GM21737 (cell line): ENCODE measurements around the gene CALD1.
A peak's percentile ranks its signal among the peaks of the same experiment; 100 is the strongest.

Source experiments
- ATAC-seq: cut with Tn5 transposase; IDR thresholded peaks from one replicate; pipeline ENCODE4 v1.9.1; 2021; ENCODE audit warnings: mild to moderate bottlenecking, moderate library complexity; ENCODE audit not compliant: unreplicated experiment

CALD1 gene

DNA sequence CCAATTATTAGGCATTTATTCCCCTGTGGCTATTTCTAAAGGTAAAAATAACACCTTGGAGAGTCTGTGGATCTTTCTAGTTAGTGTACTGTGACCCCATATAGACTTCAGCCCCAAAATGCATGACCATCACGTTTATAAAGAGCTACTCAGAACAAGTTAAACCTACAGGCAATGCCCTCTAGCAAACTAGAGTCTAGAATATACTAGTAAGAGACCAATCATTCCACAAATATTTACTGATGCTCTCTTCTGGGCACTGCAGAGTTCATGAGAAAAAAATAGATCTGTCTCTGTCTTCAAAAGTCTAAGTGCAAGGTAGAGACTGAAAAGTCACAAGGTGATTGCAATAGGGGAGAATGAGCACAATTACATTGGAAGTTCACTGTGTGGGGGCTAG lies 20.5 kb upstream of the CALD1 start:
- no peak for ATAC-seq

DNA sequence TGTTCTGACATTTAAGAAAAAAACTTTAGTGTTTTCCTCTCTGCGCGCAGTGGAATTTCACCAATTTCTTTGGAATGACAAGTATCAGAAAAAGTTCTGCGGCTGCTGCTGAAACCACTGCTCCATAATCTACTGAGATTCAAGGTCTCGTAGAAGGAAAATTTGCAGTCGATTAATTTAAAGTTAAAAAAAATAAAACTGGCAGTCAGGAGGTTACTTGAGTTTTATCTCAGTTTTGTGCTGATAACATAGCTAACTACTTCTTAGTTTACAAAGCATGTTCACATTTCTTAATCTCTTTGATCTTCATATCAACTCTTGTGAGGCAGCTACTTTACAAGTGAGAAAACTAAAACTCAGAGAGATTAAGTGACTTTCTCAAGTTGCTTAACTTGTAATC lies 18.2 kb upstream of the CALD1 start:
- no peak for ATAC-seq

DNA sequence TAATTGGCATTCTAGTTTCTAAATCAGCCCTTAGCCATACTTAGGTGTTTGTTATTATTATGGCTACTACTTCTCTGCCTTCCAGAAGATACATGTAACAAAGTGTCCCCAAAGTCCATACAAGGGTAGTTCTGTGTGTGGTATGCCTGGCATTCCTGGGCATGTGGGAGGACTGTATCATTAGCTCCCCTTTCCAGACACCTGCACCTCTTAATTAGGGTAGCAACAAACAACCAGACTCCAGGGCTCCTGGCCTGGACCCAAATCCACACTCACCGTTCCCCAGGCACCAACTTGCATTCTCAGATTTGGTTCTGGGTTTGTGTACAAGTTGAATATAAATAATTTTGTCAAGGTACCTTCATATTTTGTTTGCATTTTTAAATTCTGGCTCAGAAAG lies 15.5 kb upstream of the CALD1 start:
- ATAC-seq, result no peak

DNA sequence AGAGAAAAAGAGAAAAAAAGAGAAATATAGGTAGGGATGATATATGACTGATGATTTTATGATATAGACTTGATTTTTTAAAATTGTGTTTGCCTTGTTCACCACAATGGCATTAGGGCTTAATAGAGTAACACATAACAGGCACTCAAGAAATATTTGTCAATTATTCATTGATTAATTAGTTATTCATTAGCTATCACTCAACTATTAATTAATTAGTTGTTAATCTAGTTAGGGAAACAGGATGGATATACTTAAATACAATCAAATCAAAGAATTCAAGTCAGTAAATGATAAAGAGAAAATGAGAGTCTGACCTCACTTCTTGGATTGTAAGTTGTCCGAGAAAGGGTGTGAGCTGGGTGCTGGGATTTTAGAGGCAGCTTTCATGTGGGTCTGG lies 15.1 kb upstream of the CALD1 start:
- no peak for ATAC-seq

DNA sequence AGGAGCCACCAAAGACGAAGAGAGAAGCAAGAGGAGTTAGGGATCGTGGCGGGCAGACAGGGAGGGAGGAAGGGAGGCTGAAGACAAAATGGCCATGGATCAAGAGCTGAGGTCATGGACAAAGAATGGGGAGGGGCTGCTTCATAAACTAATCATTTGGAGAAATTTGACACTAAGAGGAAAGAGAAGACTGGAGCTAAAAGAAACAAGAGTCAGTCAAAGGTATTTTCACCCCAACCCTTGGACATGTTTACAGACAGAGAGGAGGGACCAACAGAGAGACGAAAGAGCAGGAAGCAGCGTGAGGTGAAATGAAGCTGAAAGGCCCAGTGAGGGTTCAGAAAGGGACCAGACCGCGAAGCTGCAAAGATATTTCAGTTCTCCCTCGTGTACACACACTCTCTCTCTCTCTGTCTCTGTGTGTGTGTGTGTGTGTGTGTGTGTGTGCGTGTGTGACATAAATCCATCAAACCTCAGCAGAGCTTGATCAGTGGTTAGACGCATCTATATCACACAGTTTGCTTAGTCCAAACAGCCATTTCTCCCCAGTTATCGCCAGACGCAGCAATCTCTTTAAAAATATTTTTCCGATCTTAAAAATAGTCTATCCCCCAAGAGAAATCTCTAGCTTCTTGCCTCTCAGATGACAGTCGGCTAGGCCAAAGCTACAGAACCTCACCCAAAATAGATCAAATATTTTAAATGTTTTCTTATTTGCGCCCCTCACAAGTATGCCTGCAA lies 12.5 kb upstream of the CALD1 start:
- ATAC-seq, result peak; percentile 89

DNA sequence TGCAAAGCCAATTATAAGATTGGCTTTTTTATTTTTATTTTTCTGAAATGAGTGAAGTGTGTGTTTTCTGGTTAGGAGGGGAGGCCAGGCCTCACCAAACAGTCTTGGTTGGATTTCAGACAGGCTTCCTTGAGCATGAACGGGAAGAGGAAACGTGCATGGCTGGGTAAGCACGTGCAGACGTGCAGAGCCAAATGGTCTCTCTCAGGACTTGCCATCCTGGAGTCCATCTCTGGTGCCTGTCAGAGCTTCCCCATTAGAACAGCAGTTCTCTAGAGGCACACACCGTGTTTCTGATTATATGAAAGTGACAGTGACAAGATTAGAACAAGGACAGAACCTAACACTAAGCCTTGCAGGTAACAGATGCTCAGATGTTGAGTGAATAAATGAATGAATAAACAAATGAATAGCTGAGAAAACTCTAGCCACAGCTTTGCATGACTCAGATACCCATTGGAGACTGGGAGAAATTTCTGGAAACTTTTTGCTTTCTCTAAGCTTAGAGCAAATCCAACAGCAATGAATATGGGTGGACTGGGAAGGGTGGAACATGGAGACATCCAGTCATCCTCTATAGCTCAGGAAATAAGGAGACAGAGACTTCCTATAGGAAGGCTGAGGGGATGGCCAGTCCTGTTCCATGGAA lies 11.8 kb upstream of the CALD1 start:
- ATAC-seq, result no peak

DNA sequence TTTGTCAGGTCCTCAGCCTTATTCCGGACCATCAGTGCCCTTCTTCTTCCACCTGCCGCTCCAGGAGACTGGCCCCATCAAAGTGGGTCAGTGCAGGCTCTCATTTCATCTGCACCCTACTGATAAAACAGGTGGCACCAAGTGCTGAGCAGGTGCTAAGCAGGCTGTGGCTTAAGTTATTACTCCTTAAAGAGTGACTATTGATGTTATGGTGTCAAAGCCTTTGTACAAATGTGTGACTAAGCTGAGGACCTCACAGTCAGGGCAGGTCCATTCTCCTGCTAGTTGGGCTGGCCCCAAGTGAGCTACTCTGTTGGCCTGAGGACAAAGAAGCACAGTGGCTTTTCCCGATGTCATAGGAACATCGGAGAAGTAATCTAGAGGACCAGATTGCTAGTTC lies 11.2 kb upstream of the CALD1 start:
- ATAC-seq, result no peak

DNA sequence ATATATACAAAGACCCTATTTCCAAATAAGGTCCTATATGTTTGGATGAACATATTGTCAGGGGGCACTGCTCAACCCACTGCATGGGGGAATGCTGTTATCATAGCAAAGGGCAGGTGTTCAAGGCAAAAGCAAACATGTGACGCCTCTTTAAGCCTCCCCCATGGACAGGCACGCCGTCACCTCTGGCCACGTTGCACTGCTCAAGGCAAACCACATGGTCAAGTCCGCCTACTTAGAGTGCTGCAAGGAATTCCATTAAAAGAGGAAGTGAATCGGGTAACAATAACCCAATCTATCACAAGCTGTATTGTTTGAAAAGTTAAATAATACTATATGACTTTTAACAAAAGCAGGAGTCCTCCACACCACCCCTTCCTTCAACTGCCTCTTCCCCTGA lies 8.8 kb upstream of the CALD1 start:
- ATAC-seq, result no peak

DNA sequence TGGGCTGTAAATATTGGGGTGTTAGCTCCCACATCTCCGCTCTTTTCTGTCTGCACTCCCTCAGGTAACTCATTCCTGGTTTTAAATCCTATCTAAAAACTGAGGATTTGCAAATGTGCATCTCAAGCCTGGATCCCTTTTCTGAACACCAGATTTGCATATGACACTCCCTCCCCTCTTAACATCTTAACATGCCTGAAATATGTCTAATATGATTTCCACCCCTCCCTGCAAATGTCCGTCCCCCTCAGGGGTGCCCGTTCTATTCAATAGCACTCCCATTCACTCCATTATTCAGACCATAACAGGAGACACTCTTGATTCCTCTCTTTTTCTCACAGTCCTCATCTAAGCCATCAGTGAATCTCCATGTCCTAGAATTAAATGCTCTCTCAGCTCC lies 8.3 kb upstream of the CALD1 start:
- no peak for ATAC-seq

DNA sequence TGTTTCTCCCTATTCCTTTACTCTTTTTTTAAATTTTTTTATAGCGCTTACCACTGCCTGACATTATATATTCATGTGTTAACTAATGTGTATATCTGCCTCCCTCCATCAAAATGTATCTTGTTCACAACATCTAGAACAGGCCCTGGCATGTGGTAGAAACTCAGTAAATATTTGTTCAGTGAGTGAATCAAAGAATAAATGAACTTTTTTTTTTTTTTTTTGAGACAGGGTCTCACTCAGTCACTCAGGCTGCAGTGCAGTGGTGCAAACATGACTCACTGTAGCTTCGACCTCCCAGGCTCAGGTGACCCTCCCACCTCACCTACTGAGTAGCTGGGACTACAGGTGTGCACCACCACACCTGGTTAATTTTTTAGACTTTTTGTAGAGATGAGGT lies 7.5 kb upstream of the CALD1 start:
- no peak for ATAC-seq

DNA sequence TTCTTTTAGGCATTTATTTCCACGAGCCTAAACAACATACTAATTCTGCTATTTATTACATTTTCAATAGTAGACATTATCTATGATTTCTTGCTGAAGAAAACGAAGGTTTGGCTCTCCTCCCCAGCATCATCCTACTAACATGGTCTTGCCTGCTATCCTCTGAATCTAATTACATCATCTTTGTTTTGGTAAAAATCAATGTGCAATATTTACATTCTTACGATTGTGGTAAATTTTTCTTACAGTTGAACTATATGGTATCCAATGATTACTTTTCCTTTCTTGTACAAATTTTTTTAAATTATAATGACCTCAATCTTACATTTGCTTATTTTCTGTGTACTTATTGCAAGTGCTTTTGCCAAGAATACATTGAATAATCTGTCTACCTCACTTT lies 7.0 kb upstream of the CALD1 start:
- ATAC-seq, result no peak

DNA sequence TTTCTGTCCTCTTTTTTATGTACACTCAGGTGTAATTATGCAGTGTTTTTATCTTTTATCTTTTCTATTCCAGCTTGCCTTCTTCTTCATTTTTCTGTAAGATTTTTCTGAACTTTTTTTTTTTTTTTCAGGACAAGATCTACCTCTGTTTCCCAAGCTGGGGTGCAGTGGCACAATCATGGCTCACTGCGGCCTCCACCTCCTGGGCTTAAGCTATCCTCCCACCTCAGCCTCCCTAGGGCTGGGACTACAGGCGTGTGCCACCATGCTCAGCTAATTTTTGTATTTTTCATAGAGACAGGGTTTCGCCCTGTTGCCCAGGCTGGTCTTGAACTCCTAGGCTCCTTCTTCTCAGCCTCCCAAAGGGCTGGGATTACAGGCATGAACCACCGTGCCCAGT lies 6.3 kb upstream of the CALD1 start:
- ATAC-seq, result no peak

DNA sequence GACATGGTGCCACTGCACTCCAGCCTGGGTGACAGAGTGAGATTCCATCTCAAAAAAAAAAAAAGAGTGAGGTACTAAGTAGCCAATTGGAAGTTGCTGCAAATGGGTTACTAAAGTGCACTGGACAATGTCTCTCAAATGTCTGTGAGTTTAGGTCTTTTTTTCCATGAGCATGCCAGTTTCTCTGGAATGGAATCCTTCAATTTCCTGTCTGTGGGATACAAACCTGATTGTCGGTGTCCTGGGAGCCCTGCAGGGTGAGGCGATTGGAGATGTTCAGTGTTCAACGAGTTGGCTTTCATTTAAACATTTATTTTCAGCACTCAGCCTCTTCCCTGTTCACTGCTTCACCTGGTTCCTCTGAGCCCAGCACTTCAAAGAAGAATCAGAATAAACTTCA lies 5.3 kb upstream of the CALD1 start:
- ATAC-seq, result no peak

DNA sequence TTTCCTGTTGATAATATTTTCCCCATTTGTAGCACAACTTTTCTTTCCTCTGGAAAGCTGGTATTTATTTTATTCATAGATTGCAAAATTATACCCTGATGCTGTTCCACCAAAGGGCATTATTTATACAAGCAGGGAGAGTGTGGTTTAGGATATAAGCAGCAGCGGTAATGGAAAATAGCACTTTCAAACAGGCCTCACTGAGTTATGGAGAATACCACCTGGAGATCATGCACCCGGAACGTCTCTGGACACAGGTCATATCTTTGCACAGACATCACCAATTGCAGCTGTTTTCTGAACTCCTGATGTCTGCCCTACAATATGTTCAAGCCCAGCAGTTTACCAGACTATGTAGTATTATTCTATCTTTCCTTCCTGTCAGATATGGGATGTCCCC lies 2.0 kb upstream of the CALD1 start:
- ATAC-seq, result no peak

DNA sequence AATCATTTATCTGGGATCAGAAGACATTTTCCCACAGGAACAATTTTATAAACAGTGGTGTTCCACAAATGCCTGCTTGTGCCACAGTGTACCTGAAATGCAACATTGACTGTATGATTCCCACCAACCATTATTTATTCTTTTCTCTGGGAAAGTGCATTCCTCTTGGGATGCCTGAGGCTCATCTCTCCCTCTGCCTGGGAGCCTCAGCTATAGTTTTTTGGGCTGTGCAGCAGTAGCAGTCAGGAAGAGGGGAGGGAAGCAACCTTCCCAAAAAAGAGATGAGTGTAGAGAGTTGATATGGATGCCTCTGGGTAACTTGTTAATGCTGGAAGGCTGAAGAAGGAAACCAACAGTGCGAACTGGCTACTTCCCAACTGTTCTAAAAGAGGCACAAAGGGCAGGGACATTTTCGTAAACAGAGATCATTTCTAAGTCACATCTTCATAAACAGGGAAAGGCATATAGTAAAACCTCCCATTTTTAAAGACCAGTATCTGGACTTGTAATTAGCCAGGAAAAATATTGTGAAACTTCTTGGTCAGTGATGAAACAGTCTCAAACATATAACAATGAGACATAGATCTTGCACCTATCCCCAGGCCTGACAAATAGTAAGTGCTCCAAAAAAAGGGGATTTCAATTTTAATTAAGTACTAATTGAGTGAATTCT lies 1.4 kb upstream of the CALD1 start:
- no peak for ATAC-seq

DNA sequence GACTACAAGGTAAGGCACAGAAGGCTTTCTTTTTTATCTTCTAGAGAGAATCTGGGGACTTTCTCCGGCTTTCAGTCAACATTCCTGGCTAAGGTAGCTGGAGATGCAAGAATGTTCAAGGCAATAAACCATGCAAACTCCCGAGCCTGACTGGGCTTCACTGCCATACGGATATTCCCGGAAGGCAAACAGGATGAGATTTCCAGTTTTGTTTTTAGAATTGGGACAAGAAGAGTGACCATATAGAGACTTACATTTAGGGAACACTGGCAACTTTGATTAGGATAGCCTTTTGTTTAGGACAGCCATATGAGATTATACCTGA lies 269 bp downstream of the CALD1 start:
- no peak for ATAC-seq

DNA sequence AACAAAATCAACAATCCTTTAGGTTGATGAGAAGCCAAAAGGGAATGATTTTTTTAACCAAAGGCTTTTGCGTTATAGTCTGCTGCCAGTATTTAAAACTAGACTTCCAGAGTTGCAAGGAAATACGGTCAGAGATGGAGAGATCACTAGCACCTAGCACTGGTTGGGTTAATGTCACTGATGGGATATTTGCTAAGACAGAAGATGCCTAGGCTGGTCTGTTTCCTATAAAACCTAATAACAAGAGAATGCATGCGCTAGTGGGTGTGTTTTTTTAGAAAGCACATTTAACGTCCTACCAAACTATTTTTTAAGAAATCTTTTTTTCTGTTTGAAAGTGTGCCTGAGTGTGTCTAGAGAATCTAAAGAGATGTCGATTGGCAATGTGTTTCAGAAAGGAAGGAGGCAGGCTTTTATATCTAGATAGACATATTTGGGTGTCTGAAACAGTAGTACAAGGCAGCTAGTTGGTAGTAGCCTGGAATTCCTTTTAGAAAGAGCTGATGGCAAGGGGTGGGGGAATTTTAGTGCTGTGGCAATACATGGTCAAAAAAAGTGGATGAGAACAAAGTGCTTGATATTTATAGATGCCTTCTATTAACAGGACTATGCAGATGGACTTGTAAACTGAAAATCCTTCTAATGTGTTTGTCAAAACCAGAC lies 863 bp downstream of the CALD1 start:
- ATAC-seq, result no peak

DNA sequence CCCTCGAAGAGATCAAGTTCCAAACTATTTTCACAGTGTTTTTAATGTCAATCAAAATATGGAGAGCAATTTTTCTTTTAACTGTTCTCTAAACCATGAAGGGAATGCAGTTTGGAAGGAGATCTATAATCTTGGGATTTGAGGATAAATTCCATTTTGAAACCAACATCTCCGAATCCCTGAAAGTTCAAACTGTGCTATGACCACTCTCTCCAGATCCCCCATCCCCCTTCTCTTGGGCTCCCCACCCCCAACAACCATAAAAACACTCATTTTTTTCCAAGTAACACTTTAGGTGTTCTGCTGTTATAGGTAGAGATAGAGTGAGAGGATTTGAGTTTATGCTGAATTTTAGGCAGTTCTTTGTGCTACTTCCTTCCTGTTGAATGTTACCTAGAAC lies 1.7 kb downstream of the CALD1 start:
- ATAC-seq, result no peak

DNA sequence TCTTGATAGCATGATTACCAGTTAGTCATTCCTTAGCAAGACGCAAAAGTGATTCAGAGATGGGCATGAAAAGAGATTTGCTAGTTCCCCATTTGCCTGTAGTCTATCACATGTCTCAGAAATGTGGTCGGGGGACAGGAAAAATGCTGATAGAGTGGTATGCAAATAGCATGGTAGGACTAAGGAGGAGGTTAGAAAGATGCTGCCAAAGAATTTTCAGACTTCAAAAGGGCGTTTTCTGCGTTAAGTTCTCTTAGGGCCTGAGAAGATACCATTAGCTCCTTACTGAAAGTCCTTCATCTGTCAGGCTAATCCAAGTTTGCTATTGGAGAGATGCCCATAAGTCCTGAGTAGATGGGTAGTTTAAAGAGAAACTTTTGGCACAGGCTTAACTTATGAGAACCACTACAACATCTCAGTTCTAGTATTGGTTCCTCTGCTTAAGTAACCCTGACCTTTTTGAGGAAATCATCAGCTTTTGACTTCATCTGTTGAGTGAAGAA lies 2.7 kb downstream of the CALD1 start:
- peak; percentile 73 for ATAC-seq

DNA sequence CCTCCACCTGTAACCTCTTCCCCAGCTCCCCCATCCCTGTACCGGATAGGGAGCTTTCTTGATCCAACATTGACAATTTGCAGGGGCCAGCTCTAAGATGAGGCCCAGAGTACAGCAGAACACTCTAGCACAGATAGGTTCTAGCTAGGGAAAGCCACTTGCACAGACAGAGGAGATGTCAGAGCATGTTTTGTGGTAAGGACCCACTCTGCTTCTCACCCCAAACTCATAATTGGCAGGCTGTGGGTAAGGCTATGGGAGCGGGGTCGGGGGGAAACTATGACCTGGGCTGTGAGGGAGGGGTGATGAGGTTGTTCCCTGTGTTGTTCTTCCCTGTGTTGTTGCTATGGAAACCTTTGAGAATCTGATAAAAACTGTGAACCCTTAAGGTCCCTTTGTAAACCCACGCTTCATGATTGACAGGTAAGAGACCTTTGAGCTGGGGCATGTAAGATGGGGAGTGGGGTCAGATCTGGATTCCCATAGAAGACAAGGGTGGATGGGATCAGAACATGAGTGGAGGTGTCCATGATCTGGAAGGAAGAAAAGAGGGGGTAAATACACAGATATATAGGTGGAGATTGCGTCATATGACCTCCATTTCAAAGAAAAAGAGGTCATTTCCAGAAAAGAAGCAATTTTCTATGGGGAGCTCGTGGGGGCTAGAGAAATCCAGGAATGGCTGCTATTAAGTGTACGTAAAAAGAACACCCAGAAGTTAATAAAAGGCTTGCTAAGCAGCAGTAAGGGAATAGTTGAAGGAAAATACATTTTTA lies 4.0 kb downstream of the CALD1 start:
- no peak for ATAC-seq
